Activated CD8-positive, alpha-beta memory T cell treated with anti-CD3 and anti-CD28 coated beads for 4 hours (primary cell): ENCODE data around the gene DIAPH3.
"Not testable (repeated sequence)": the region's sequence is repeated elsewhere in the genome, so short reads cannot be mapped to it uniquely, and the experiment has no call there.

Experiments used
- DNase-seq, 2 donors: peaks; one replicate each; pipeline ENCODE4 v3.0.0-alpha.2; 2020; ENCODE audit warnings: low read depth in 2 of 2

The DIAPH3 gene

GRCh38 chr13:60163478-60164233 is at the start of gene DIAPH3:
Gene DIAPH3 (minus strand): TSS chr13:60163928. CDS start chr13:60163766, 162 bp downstream.
- DNase-seq: peak; percentile 82 to 84

- DNase-seq: no peak
Observed at GRCh38 chr13:60213236-60213744, 49.6 kb upstream of the DIAPH3 start.

- DNase-seq: no peak
Observed at GRCh38 chr13:60211548-60211947, 47.8 kb upstream of the DIAPH3 start.

- no peak for DNase-seq
Observed at GRCh38 chr13:60210510-60211330, 47.0 kb upstream of the DIAPH3 start.

- DNase-seq: not testable (repeated sequence)
Observed at GRCh38 chr13:60205499-60205898, 41.8 kb upstream of the DIAPH3 start.

GRCh38 chr13:60201286-60201685 is 37.6 kb upstream of the DIAPH3 start:
- DNase-seq: no peak

GRCh38 chr13:60195893-60196292 is 32.2 kb upstream of the DIAPH3 start:
- not testable (repeated sequence) for DNase-seq

- no peak for DNase-seq
Observed at GRCh38 chr13:60182907-60183306, 19.2 kb upstream of the DIAPH3 start.

GRCh38 chr13:60178327-60178726 is 14.6 kb upstream of the DIAPH3 start:
- no peak for DNase-seq

GRCh38 chr13:60175571-60175970 is 11.8 kb upstream of the DIAPH3 start:
- no peak for DNase-seq

- DNase-seq: no peak
Observed at GRCh38 chr13:60174113-60174512, 10.4 kb upstream of the DIAPH3 start.

GRCh38 chr13:60172111-60172510 is 8.4 kb upstream of the DIAPH3 start:
- DNase-seq: no peak

GRCh38 chr13:60170414-60170813 is 6.7 kb upstream of the DIAPH3 start:
- no peak for DNase-seq

- DNase-seq: no peak
Observed at GRCh38 chr13:60169239-60170031, 5.7 kb upstream of the DIAPH3 start.

GRCh38 chr13:60167121-60167520 is 3.4 kb upstream of the DIAPH3 start:
- no peak for DNase-seq

GRCh38 chr13:60165391-60166099 is 1.8 kb upstream of the DIAPH3 start:
- DNase-seq: no peak

GRCh38 chr13:60164234-60164889 is 634 bp upstream of the DIAPH3 start:
- no peak for DNase-seq

GRCh38 chr13:60162096-60162495 is 1.6 kb downstream of the DIAPH3 start:
- DNase-seq: no peak

GRCh38 chr13:60158321-60158801 is 5.4 kb downstream of the DIAPH3 start:
- DNase-seq: no peak

GRCh38 chr13:60155978-60156377 is 7.8 kb downstream of the DIAPH3 start:
- DNase-seq: no peak

GRCh38 chr13:60152904-60153303 is 10.8 kb downstream of the DIAPH3 start:
- no peak for DNase-seq
